Activated CD4-positive, alpha-beta T cell treated with anti-CD3 and anti-CD28 coated beads, Interleukin-10, Interleukin-2, amounts not matched to agents 100 ng/mL and 50 ng/mL, durations not matched to agents 16 hours and 8 hours (primary cell): Measurements from ENCODE around the gene APOL4.
"Not testable (repeated sequence)": the region's sequence is repeated elsewhere in the genome, so short reads cannot be mapped to it uniquely, and the experiment has no call there.

Experiments
- DNase-seq: peaks from one replicate; pipeline ENCODE4 v3.0.0-alpha.2; 2020

The APOL4 gene, protein sequence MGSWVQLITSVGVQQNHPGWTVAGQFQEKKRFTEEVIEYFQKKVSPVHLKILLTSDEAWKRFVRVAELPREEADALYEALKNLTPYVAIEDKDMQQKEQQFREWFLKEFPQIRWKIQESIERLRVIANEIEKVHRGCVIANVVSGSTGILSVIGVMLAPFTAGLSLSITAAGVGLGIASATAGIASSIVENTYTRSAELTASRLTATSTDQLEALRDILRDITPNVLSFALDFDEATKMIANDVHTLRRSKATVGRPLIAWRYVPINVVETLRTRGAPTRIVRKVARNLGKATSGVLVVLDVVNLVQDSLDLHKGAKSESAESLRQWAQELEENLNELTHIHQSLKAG

DNA sequence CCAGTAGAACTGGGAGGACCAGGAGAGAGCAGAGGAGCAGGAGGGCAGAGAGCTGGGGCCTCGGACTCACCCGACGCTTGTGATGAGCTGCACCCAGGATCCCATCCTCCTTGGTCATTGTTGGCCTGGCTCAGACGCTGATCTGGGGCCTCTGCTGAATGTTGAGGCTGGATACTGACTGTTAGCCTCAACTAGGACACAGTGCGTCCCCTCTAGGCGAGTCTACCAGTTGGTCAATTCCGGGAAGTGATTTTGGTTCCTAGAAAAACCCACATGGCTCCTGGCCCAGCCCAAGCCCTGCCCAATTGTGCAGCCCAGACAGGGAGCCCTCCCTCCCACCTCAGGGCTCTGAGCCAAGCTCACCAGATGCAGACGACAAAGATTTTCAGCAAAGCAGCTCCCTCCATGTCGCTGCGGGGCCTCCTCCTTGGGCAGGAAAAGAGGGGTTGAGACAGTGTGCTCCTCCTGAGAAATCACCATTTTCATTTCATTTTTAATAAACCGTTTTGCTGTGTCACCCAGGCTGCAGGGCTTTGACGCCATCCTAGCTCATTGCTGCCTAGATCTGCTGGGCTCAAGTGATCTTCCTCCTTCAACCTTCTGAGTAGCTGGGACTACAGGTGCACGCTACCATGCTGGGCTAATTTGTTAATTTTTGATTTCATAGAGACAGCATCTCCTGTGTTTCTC, at the start of gene APOL4:
APOL4 (minus strand) TSS at position 180 of the 690 bp plus-strand sequence; CDS start at position 105, 75 bp downstream.
- peak; percentile 7 for DNase-seq

DNA sequence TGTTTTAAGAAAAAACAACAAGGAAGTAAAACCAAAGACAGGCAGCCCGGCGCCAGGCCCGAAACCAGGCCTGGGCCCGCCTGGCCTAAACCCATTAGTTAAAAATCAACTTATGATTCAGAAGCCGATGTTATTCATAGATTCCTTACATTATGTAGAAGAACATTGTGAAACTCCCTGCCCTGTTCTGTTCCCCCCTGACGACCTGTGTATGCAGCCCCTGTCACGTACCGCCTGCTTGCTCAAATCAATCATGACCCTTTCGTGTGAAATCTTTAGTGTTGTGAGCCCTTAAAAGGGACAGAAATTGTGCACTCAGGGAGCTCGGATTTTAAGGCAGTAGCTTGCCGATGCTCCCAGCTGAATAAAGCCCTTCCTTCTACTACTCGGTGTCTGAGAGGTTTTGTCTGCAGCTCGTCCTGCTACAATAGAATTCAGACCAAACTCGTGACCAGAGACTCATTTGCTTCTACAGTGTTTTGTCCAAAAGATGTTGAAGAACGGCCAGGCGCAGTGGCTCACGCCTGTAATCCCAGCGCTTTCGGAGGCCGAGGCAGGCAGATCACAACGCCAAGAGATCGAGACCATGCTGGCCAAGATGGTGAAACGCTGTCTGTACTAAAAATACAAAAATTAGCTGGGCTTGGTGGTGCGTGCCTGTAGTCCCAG, 48.8 kb upstream of the APOL4 start:
- DNase-seq, result not testable (repeated sequence)

DNA sequence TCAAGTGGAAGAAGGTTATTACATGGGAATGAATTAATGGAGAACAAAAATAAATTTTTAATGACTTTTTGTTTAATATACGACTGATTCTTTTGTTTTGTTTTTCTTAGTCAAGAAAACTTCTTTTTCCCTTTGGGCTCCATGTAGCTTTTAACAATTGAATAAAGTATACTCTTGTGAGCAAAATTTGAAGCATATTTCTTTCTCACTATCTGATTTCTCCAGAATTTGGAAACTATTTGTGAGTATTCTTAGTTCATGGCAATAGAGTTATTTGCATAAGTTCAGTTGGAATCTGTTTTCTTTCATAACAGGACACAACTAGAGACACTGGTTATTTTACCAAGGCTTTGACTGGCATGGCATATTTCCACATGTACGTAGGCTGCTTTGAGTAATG, 47.6 kb upstream of the APOL4 start:
- no peak for DNase-seq

DNA sequence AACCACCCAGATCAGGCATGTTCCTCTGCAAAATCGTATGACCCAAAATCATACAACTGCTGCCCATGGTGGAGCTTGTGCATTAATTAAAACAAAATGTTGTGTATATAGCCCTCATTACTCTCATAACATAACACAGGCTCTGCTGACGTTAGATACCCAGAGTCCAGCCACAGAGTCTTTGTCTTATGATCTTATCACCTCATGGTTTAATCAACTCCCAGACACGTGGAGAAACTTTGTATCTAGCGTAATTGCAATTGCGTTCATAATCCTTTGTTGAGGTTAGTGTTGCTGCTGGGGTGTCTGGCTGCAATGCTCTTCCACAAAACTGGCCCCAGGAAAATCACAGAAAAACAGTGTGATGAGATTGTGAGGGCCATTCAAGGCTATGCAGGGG, 46.3 kb upstream of the APOL4 start:
- no peak for DNase-seq

DNA sequence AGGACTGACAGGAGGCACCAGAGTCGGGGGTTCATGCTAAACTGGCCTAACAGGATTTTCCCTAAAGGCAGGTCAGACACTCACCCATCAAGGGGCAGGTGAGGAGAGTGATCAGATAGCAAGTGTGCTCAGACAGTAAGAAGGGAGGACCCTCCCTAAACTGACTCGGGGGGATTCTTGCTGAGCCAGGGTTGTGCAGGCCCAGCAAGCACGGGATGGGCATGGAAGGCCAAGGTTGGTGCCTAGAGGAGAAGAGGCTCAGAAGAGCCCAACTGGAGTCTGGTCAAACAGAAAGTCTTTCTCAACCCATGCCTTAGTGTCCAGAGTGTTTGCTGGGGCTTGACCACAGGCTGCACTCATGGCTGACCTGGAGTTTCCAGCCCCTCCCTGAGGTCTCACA, 45.1 kb upstream of the APOL4 start:
- DNase-seq, result no peak

DNA sequence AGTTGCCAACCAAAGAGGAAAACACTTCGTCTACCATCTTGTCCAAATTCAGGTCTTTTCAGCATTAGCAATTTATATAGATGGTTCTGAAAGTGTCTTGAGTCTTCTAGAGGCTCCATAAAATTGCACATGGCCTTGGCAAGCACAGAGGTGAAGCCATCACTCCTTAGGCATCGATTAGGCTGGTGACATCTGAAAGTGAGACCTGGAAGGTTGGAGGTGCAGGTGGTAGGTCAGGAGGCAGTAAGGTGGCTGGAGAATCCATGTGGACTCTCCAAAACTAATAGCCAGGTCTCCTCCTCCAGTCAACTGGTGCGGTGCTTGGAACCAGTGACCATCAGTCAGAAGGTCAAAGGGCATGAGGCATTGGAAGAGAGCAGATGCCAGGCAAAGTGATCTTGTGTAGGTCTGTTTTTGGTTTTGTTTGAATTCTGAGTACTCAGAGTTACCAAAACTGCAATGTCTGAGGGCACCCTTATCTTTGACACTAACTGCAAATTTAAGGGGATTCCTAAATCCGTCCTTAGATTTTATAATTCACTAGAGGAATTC, 44.3 kb upstream of the APOL4 start:
- DNase-seq, result no peak

DNA sequence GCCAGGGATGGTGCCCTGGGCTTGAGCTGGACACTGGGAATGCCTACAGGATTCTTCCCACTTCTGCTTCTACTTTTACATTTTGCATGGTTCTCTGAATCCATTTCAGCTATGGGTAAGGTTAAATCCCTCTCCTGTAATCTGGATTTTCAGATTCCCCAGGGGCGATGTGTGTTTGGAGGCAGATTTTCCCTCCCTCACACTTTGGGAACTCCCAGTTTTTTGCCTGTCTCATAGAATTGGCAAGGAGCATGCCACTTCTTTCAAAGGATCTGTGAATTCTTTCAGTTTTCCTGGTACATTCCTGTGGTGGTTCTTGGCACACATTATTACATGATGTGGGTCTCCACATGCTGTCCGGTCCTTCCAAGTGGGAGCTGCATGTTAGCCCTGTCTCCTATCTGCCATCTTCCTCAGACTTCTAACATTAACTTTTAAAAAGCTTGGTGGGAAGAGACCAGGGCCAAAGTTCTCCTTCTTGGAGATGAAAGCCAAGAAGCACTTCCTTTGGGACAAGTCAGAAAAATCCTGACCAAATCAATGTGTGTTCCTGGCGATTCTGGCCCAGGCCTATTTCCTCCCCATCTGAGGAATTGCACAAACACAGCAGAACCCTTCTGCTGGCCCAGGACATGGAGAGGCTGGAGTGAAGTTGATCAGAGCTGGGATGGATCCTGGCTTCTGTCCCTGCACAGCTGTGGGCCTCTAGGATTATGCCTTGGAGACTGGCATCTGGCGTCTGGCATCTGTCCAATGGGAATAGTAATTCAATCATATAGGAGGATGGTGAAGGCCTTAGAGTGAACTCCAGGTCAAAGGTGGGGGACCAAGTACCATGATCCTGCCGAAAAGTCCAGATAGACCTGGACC, 43.1 kb upstream of the APOL4 start:
- no peak for DNase-seq

DNA sequence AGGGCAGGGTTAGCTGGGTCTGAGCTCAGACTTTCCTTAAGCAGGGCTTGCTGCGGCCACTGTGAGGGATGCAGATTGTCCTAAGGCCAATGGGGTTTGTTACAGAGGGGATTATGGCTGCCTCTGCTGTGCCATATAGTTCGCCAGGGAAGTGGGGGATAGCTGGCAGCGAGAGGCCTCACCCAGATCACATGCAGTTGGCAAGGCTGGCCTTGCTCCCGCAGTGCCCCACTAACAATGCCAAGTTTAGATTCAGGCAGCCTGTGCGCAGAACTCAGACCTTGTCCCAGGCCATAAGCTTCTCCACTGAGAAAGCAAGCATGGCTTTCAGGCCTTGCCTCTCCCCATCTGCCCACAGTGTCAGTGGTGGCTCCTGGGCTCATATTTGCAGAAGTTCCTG, 42.4 kb upstream of the APOL4 start:
- no peak for DNase-seq

DNA sequence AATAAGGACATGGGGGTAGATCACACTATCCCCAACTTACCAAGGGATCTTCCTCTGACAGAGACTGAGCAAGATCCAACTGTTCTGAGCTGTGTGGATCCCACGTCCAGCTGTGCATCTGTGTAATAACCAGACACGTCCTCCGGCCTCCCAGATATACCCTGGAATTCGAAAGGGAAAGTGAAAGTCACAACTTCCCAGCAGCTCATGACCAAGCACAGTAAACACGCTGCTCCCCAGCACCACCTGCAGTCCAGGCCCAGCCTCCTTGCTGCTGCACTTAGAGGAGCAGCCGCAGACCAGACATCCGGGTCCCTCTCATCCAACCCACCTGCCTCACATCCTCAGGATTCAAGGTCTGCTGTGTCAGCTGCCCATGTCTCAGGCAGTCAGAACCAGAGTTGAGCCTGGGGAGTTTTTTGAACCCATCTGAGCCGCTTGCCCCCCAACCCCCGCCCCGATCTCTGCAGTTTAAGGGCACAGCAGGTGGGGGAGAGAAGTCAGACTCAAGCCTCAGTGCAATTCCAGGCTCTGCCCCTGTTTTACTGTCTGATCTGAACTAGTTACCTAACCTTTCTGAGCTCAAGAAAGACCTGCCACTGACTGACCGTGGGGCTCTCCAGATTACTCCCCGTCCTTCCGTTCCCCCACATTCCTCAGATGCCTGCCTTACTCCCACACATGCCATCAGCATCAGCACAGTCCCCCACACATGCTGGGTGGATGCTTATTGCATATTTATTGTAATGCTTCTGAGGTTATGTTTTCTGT, 38.0 kb upstream of the APOL4 start, which contains the start of gene APOL2:
APOL2 (minus strand) TSS at position 127 of the 771 bp plus-strand sequence. CDS start 6,365 bp downstream, outside the sequence.
- peak; percentile 95 for DNase-seq

DNA sequence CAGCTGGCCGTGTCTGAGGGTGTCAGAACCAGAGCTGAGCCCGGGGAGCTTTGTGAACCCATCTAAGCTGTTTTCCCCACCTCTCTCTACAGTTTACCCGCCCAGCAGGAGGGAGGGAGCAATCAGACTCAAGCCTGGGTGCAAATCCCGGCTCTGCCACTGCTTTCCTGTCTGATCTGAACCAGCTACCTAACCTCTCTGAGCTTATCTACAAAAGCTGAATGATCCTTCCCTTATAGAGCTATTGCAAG, 37.5 kb upstream of the APOL4 start:
- DNase-seq, result no peak

DNA sequence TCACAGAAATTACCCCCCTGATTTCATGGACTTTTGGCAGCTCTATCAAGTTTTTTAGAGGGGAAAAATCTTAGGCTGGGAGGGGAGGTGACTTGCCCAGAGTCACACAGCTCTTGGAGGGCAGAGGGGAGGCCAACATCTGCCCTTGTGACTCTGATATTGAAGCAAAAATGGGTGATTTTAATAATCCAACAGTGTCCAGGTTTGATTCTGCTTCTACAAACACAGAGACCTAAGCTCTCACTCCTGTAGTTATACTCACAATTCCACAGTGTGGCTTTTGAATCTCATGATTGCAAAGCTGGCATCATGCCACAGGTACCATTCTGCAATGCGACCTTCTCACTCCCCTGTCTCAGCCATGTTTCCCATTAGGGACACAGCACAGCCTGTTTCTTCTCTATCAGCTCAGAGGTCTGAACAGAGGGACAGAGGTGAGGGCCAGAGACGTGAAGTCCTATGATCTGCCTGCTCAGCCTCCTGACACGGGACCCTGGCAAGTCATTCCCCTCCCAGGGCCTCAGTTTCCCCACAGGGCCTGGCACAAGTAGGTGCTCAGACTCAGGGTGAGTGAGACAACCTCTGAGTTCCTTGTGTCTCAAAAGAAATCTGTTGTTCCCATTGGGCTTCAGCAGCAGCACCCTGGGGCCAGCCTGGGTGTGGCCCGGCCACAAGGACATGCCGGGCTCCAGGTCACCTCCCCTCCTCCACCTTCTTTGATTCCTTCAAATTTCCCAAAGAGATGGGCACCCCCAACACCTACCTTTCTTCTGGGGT, 37.0 kb upstream of the APOL4 start:
- no peak for DNase-seq

DNA sequence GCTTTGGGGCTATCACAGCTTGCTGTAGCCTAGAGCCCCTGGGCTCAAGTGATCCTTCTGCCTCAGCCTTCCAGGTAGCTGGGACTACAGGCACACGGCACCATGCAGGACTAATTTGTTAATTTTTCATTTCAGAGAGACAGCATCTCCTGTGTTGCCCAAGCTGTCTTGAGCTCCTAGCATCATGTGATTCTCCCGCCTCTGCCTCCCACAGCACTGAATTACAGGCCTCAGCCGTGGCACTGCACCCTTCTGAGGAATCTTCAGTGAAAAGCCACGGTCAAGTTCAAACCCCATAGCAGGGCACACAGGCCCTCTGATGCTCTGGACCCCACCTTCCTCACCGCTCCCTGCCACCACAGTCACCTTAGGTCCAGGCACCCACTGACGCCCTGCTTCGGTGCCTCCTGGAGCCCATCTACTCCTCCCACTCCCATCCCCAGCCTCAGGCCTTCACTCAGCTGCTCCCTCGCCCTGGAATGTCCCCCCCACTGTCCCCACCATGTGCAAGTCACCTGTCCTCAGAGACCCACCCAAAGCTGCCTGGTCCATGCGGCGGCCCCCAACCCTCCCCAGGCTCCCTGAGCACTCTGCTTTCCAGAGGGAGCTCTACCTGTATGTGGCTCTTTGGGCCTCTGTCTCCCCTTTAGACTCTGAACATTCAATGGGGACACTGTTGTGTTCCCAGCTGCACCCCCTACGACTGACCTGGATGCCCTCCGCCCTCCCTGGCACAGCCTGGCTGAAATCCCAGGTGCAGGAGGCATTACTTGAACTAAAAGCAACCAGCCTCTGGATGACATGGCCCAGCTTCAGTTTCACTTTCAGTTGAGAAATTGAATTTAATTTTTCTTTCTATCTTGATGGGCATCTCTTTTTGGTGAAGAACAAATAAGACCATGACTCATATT, 36.1 kb upstream of the APOL4 start:
- peak; percentile 58 for DNase-seq

DNA sequence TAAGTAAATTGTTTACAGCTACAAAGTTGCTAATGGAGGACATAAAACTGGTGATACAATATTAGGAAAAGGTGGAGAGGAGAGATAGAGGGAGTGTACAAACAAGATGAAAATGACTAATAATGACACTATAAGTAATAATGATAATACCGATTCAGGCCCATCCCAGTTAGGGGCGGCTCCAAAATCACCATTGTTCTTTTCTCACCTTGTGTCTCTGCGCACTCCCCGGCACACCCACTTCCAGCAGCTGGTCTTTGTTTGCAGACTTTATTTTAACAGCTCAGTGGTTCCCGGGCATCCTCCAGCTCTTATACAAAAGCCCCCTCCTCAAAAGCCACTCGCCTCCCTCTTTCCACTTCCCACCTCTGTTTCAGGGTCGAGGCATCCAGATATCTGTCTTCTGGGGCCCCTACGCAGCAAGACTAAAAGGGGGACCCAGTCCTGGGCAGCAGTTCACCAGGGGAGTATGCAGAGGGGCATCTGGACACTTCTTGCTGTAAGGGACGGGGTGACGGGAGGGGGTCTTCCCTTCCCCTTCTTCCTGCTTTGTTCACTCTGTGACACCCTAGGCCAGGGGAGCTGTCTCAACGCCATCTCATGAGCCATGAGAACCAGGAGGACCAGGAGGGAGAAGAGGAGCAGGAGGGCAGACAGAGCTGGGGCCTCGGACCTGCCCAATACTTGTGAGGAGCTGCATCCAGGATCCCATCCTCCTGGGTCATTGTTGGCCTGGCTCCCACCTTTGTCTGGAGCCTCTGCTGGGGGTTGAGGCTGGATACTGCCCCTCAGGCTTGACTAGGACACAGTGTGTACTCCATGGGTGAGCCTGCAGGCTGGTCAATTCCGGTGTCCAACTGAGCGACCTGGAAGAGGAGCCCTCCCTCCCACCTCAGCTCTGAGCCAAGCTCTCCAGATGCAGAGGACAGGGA, 35.0 kb upstream of the APOL4 start:
- DNase-seq, result no peak

DNA sequence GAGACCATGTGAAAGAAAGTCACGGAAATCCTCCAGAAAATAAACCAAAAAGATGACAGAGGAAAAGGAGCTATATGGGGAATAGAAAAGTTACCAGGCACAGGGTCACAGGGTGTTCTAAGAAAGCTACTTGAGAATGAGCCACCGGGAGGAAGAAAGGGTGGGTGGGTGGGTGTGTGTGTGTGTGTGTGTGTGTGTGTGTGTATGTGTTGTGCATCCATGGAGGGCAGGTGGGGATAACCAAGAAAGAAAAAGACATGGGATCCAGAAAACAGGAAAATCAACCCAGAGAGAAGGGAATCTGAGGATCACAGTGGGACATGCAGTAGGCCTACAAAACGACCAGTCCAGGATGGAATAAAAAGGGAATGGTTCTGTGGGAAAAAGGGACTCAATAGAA, 34.0 kb upstream of the APOL4 start:
- DNase-seq, result no peak

DNA sequence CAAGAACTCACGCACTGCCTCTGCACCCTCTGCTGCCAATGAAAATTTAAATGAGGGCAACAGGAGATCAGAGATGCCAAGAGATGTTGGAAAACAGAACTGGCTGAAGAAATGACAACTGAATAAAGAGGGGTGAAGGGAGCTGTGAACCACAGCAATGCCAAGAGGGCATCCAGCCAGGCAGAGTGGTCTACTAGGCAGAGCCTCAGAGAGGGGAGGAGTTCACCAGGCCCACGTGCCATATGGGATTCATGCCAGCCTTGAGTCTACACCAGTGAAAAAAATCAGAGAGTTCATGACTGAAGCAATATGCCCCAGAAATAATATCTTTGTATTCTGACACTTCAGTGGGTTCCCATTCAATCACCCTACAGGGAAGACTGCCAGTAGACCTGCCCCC, 33.3 kb upstream of the APOL4 start:
- no peak for DNase-seq

DNA sequence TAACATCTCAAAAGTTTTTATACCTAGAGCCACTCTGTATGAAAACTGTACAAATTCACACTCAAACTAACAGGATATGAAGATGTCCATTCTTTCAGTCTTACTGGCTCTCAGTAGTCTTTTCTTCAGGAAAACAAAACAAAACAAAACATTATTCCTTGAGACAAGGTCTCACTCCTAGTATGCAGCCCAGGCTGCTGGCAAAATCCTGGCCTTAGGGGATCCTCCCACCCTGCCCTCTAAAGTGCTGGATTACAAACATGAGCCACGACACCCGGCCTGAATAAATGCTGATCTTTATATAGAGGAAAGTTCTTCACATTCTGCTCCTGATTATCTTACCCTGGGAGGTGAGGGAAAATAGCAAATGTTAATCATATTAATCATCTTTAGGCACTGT, 32.6 kb upstream of the APOL4 start:
- no peak for DNase-seq

DNA sequence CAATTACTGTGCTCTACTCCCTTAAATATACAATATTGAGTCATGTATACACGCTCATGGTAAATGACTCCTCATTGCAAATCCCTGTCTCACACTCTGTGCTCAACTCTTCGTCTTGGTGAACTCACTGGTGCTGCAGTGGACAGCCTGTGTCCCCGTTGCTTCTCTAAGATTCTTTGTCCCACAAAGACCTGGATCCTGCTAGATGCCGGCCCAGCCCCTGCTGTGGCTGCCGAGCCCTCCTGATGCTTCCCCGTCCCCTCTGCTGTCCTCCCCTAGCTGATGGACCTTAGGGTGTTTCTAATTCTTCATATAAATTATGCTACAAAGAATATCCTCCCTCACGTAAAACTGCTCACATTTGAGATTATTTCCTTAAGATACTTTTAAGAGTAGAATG, 32.2 kb upstream of the APOL4 start:
- no peak for DNase-seq

DNA sequence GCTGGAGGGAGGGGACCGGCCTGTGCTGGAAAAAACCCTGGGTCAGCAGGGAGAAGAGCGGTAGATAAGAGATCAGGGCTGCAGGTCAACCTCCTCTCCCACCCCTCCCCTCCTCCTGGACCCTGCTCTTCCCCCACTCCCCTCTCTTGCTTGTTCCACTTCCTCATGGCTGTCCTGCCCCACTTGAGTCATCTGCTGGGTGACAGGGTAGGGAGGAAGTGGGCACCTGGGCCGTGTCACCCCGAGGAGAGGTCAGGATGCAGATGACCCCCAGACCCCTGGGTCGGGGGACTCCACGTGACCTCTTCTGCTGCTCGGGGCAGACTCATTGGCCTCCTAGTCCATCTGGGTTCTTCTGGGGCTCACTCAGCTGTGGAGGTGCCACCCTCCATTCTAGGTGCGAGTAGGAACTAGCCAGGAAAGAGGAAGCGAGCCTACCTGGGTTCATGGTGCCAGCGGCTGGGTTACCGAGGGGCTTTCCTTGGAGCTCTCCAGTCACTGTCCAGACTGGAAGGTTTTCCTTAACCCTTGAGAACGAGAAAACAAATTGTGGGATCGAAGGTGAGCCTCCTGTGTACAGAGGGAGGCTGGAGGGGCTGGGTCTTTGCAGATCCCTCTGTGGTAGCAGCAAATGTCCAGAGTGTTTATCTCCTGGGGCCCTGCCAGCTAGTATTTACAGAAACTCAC, 31.2 kb upstream of the APOL4 start:
- no peak for DNase-seq
